ENCODE results near the gene USH2A. TPM values are rescaled to one million over a fixed set of nuclear protein-coding genes. Genes with fewer than 3 reads are reported as not detected.

Gene USH2A
- total and polyA plus RNA-seq, 11 donors, result 0.03 to 4.7 (median 1.7) TPM

DNA sequence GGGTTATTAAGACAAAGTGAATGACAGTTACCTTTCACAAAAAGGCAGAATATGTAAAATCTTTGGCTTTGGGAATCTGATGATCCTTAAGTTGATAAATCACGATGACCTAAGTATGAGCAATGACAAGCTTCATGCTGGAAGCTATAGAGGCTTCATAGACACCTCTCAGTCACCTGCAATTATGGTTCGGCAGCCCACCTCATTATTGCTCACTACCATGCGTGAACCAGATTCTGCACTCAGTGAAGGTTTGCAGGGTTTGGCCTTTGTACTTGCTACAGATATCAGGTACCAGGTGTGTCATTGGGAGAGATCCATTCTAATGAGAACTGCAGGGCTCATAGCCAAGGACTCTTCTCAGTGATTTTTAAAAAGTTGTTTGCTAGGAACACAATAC is 692.6 kb downstream of the USH2A start:
- Histone ChIP-seq H3K36me3 (no peaks in the 10 kb centered on the region), H3K27ac (no peak overlapping the region), H3K27me3 (no peaks in the 10 kb centered on the region), H3K4me3 (no peak overlapping the region), H3K9me3 (peaks cover 0 to 11% (median 0%) of the 10 kb centered on the region in 12 donors), H3K4me1 (no peaks in the 10 kb centered on the region)
- 75 to 90% (median 83%) methylated on average over 3 of the region's 3 CpGs for WGBS, 4 donors
- intact Hi-C loops (cut with DNase I), result no loop called here
- TF ChIP-seq, protein P1, sequence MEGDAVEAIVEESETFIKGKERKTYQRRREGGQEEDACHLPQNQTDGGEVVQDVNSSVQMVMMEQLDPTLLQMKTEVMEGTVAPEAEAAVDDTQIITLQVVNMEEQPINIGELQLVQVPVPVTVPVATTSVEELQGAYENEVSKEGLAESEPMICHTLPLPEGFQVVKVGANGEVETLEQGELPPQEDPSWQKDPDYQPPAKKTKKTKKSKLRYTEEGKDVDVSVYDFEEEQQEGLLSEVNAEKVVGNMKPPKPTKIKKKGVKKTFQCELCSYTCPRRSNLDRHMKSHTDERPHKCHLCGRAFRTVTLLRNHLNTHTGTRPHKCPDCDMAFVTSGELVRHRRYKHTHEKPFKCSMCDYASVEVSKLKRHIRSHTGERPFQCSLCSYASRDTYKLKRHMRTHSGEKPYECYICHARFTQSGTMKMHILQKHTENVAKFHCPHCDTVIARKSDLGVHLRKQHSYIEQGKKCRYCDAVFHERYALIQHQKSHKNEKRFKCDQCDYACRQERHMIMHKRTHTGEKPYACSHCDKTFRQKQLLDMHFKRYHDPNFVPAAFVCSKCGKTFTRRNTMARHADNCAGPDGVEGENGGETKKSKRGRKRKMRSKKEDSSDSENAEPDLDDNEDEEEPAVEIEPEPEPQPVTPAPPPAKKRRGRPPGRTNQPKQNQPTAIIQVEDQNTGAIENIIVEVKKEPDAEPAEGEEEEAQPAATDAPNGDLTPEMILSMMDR (IDR thresholded peaks at IDR 0.05), result no peak
- TF ChIP-seq POLR2A (IDR thresholded peaks at IDR 0.05), result no peak
- no peak for ATAC-seq
- DNase-seq, result no peak

- 48 to 66% (median 56%) methylated on average over 3 of the region's 3 CpGs for WGBS, 4 donors
- ATAC-seq (no peak), DNase-seq (no peak)
- no peaks in the 10 kb centered on the region for H3K27me3 ChIP-seq
- no peaks in the 10 kb centered on the region for H3K36me3 ChIP-seq
- no peak for TF ChIP-seq POLR2A (IDR thresholded peaks at IDR 0.05)
- TF ChIP-seq, protein P1 (IDR thresholded peaks at IDR 0.05), result no peak
- H3K4me3 ChIP-seq, result no peak overlapping the region
- H3K9me3 ChIP-seq, result no peaks in the 10 kb centered on the region
- no peaks in the 10 kb centered on the region for H3K4me1 ChIP-seq
- no peak overlapping the region for H3K27ac ChIP-seq
- intact Hi-C loops (cut with DNase I), result no loop called here
Measured at GRCh38 chr1:215728169-215728568, 695.1 kb downstream of the USH2A start.

DNA sequence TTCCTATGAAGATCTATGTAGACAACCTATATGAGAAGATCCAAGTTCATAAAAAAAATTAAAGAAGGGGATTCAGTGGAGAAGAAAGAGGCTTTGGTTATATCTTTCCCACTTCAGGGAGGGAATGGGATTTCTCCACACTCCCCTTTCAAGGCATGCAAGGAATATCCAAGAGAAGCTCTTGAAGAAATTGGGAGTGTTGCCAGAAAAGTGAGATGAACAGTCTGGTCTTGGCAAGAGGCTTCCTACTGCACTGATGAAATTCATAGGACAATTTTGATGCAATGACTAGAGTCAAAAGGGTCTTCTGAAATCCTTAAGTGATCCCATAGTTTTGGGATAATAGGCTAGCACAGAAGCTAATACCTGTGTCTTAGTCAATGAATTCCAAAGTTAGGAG is 703.1 kb downstream of the USH2A start:
- H3K27me3 ChIP-seq, result no peaks in the 10 kb centered on the region
- no peak overlapping the region for H3K4me3 ChIP-seq
- no peak for TF ChIP-seq POLR2A (IDR thresholded peaks at IDR 0.05)
- TF ChIP-seq, protein P1 (IDR thresholded peaks at IDR 0.05), result no peak
- ATAC-seq (no peak), DNase-seq (no peak)
- no peaks in the 10 kb centered on the region for H3K4me1 ChIP-seq
- H3K36me3 ChIP-seq, result no peaks in the 10 kb centered on the region
- intact Hi-C loops (cut with DNase I), result no loop called here
- H3K9me3 ChIP-seq, result no peaks in the 10 kb centered on the region
- H3K27ac ChIP-seq, result no peak overlapping the region

DNA sequence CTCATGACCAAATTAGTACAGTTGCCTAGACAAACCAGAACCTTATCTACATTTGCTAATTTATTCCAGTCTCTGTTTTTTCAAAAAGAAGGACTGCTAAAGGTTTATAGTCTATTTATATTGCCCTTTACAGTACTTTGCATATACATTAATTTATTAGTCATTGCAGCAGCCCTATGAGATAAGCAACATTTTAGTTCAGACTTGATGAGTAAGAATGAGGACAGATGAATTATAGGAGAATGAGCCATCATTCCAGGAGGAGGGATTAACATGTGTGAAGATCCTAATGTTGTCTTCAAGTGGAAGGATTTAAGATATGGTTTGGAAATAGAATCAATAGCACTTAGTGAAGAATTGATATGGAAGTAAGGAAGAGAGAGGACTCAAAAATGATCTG is 703.7 kb downstream of the USH2A start:
- ATAC-seq (no peak), DNase-seq (no peak)
- no peak overlapping the region for H3K4me3 ChIP-seq
- intact Hi-C loops (cut with DNase I), result no loop called here
- no peaks in the 10 kb centered on the region for H3K27me3 ChIP-seq
- H3K36me3 ChIP-seq, result no peaks in the 10 kb centered on the region
- no peaks in the 10 kb centered on the region for H3K4me1 ChIP-seq
- no peak overlapping the region for H3K27ac ChIP-seq
- no peaks in the 10 kb centered on the region for H3K9me3 ChIP-seq
- no peak for TF ChIP-seq POLR2A (IDR thresholded peaks at IDR 0.05)
- TF ChIP-seq, protein P1 (IDR thresholded peaks at IDR 0.05), result no peak
